ENCODE measurements around the gene NT5DC4.

DNA sequence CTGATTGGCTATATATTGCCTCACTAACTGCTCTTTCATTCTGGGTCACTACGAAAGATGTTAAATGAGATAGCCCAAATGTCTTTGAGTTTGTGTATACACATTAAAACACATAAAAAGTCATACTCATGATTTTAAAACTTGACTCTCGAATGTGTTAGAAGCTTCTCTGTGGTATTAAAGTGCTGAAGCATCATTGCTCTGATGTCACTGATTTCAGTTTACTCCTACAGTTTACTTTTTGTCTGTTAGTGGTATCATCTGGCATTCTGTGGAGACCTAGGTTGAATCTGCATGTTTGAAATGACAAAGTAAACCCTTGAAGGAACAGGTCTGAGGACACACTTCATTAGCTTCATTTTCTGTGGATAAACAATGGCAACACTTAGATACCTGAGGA lies 10.7 kb downstream of the NT5DC4 start:
- TF ChIP-seq, protein P1, sequence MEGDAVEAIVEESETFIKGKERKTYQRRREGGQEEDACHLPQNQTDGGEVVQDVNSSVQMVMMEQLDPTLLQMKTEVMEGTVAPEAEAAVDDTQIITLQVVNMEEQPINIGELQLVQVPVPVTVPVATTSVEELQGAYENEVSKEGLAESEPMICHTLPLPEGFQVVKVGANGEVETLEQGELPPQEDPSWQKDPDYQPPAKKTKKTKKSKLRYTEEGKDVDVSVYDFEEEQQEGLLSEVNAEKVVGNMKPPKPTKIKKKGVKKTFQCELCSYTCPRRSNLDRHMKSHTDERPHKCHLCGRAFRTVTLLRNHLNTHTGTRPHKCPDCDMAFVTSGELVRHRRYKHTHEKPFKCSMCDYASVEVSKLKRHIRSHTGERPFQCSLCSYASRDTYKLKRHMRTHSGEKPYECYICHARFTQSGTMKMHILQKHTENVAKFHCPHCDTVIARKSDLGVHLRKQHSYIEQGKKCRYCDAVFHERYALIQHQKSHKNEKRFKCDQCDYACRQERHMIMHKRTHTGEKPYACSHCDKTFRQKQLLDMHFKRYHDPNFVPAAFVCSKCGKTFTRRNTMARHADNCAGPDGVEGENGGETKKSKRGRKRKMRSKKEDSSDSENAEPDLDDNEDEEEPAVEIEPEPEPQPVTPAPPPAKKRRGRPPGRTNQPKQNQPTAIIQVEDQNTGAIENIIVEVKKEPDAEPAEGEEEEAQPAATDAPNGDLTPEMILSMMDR (IDR thresholded peaks at IDR 0.05; ENCODE audit: low read length), result no peak
- no peak for TF ChIP-seq EZH2phosphoT487 (IDR thresholded peaks at IDR 0.05; ENCODE audit: low read length)

Data from MM.1S (cell line).